HAP-1 (cell line): Measurements from ENCODE around the gene NVL.

Experiments used
- DNase-seq, 2 experiments: peaks; one replicate each; pipeline ENCODE4 v3.0.0-alpha.2; 2016 to 2020; ENCODE audit warnings: low spot score in 2 of 2
- H3K27me3 ChIP-seq: fragments of 250-450 bp; sonication (Bioruptor Pico); 2 replicates; pipeline ENCODE4 v1.5.1; 2020; ENCODE audit warnings: low read depth, mild to moderate bottlenecking, moderate library complexity
- H3K36me3 ChIP-seq: fragments of 250-450 bp; sonication (Bioruptor Pico); replicated peaks from 2 replicates; pipeline ENCODE4 v1.5.1; 2020; ENCODE audit warnings: mild to moderate bottlenecking
- H3K4me1 ChIP-seq: fragments of 250-450 bp; sonication (Bioruptor Pico); 2 replicates; pipeline ENCODE4 v1.5.1; 2020; ENCODE audit warnings: mild to moderate bottlenecking
- H3K4me3 ChIP-seq: fragments of 250-450 bp; sonication (Bioruptor Pico); 2 replicates; pipeline ENCODE4 v1.5.1; 2020; ENCODE audit warnings: mild to moderate bottlenecking, moderate library complexity
- H3K9me3 ChIP-seq: fragments of 250-450 bp; sonication (Bioruptor Pico); 2 replicates; pipeline ENCODE4 v1.5.1; 2020; ENCODE audit warnings: mild to moderate bottlenecking, moderate library complexity
- in situ Hi-C: fragments of 300-500 bp; cut with MboI; formaldehyde crosslinking; loops from 3 replicates; pipeline ENCODE4 v1.14.3; 2020; ENCODE audit warnings: low sequenced_read_pairs, inconsistent platforms, mixed read lengths

Gene NVL

GRCh38 chr1:224180783-224181452 is 149.1 kb downstream of the NVL start:
- in situ Hi-C loops, result no loop called here
- Histone ChIP-seq H3K36me3 (peaks cover 8% of the 10 kb centered on the region), H3K4me3 (no peak overlapping the region), H3K4me1 (peaks cover 11% of the 10 kb centered on the region), H3K27me3 (no peaks in the 10 kb centered on the region), H3K9me3 (no peaks in the 10 kb centered on the region)
- no peak for DNase-seq

- no peak overlapping the region for H3K4me3 ChIP-seq
- H3K9me3 ChIP-seq, result no peaks in the 10 kb centered on the region
- H3K36me3 ChIP-seq, result no peaks in the 10 kb centered on the region; the same call in 1 of the 2 replicates
- no peak for DNase-seq
- in situ Hi-C loops, result no loop called here
- H3K27me3 ChIP-seq, result no peaks in the 10 kb centered on the region
- peaks cover 6% of the 10 kb centered on the region for H3K4me1 ChIP-seq
These were observed 151.1 kb downstream of the NVL start for GRCh38 chr1:224178894-224179293.

GRCh38 chr1:224177356-224177999 is 152.5 kb downstream of the NVL start:
- no peak for DNase-seq
- in situ Hi-C loops, result no loop called here
- no peak overlapping the region for H3K4me3 ChIP-seq

More at GRCh38 chr1:224177356-224177999, 152.5 kb downstream of the NVL start:
- Histone ChIP-seq H3K27me3 (no peaks in the 10 kb centered on the region), H3K36me3 (no peaks in the 10 kb centered on the region), H3K4me1 (peaks cover 5% of the 10 kb centered on the region), H3K9me3 (no peaks in the 10 kb centered on the region)
